HEK293 (cell line): ENCODE data around the gene FASTK.
"Not testable (repeated sequence)": the region's sequence is repeated elsewhere in the genome, so short reads cannot be mapped to it uniquely, and the experiment has no call there.

Source experiments
- CTCF ChIA-PET: fragments of 350-600 bp; formaldehyde crosslinking; extraction: SDS; loops from one replicate; lab custom pipeline; 2021; ENCODE audit warnings: antibody characterized with exemption; lab: Yijun Ruan, JAX
- POLR2A ChIA-PET: fragments of 300-600 bp; formaldehyde crosslinking; extraction: SDS; loops from one replicate; lab custom pipeline; 2020; ENCODE audit warnings: antibody characterized with exemption, inconsistent platforms; lab: Yijun Ruan, JAX
- H3K27ac ChIP-seq: fragments of 200-500 bp; sonication (Bioruptor generic); 2 replicates; pipeline ENCODE4 v1.5.1; 2014; ENCODE audit warnings: low read depth, low read length, control low read depth, inconsistent platforms; ENCODE audit errors: extremely low read depth
- H3K36me3 ChIP-seq, 2 experiments: fragments of 200-500 bp in 1 of 2; sonication (Bioruptor generic) in 1 of 2; 1 replicate in 1 of 2; 2 replicates in 1 of 2; pipeline ENCODE4 v1.5.1; 2014 to 2017; ENCODE audit warnings: inconsistent platforms in 2 of 2, low read length in 2 of 2; ENCODE audit not compliant: control insufficient read depth in 2 of 2, insufficient read depth in 1 of 2
- H3K4me1 ChIP-seq: fragments of 200-500 bp; sonication (Bioruptor generic); 2 replicates; pipeline ENCODE4 v1.5.1; 2014; ENCODE audit warnings: mild to moderate bottlenecking, low read length, inconsistent platforms; ENCODE audit not compliant: control insufficient read depth, insufficient read depth
- H3K4me3 ChIP-seq: 2 replicates; pipeline ENCODE4 v1.5.1; 2011; ENCODE audit warnings: low read depth, mild to moderate bottlenecking, control low read depth, low read length, moderate library complexity
- H3K9me3 ChIP-seq: fragments of 200-500 bp; sonication (Bioruptor generic); 2 replicates; pipeline ENCODE4 v1.5.1; 2014; ENCODE audit warnings: low read depth, low read length, inconsistent platforms; ENCODE audit not compliant: control insufficient read depth, insufficient read depth
- EGR2 ChIP-seq: fragments of 450-650 bp; formaldehyde crosslinking; IDR thresholded peaks from 2 replicates; pipeline ENCODE4 v1.5.1; 2016; ENCODE audit warnings: low read depth, missing biosample characterization, missing genetic modification characterization
- KLF7 ChIP-seq: fragments of 450-650 bp; formaldehyde crosslinking; IDR thresholded peaks from 2 replicates; pipeline ENCODE4 v1.5.1; 2016; ENCODE audit warnings: missing biosample characterization, missing genetic modification characterization, borderline replicate concordance
- KLF9 ChIP-seq: fragments of 450-650 bp; formaldehyde crosslinking; IDR thresholded peaks from 2 replicates; pipeline ENCODE4 v1.5.1; 2016; ENCODE audit warnings: missing biosample characterization, missing genetic modification characterization, low read depth
- SCRT2 ChIP-seq: fragments of 450-650 bp; formaldehyde crosslinking; IDR thresholded peaks from 2 replicates; pipeline ENCODE4 v1.5.1; 2016; ENCODE audit warnings: missing biosample characterization, missing genetic modification characterization
- ZFHX2 ChIP-seq: fragments of 450-650 bp; formaldehyde crosslinking; conservative IDR thresholded peaks from 2 replicates; pipeline ENCODE4 v1.5.1; 2016; ENCODE audit warnings: missing biosample characterization, missing genetic modification characterization
- ZFP41 ChIP-seq: fragments of 450-650 bp; formaldehyde crosslinking; IDR thresholded peaks from 2 replicates; pipeline ENCODE4 v1.5.1; 2016; ENCODE audit warnings: missing biosample characterization, missing genetic modification characterization, borderline replicate concordance
- ZNF169 ChIP-seq: fragments of 450-650 bp; formaldehyde crosslinking; IDR thresholded peaks from 2 replicates; pipeline ENCODE4 v1.5.1; 2016; ENCODE audit warnings: missing biosample characterization, missing genetic modification characterization
- ZNF24 ChIP-seq: fragments of 450-650 bp; formaldehyde crosslinking; IDR thresholded peaks from 2 replicates; pipeline ENCODE4 v1.5.1; 2016; ENCODE audit warnings: missing biosample characterization, missing genetic modification characterization
- ZNF248 ChIP-seq: fragments of 450-650 bp; formaldehyde crosslinking; IDR thresholded peaks from 2 replicates; pipeline ENCODE4 v1.5.1; 2017; ENCODE audit warnings: missing biosample characterization, missing genetic modification characterization
- ZNF391 ChIP-seq: fragments of 450-650 bp; formaldehyde crosslinking; IDR thresholded peaks from 2 replicates; pipeline ENCODE4 v1.5.1; 2016; ENCODE audit warnings: low read depth, missing biosample characterization, missing genetic modification characterization, borderline replicate concordance
- ZNF416 ChIP-seq: fragments of 450-650 bp; formaldehyde crosslinking; IDR thresholded peaks from 2 replicates; pipeline ENCODE4 v1.5.1; 2016; ENCODE audit warnings: missing biosample characterization, missing genetic modification characterization
- ZNF433 ChIP-seq: fragments of 450-650 bp; formaldehyde crosslinking; IDR thresholded peaks from 2 replicates; pipeline ENCODE4 v1.5.1; 2016; ENCODE audit warnings: missing biosample characterization, missing genetic modification characterization, low read depth
- ZNF501 ChIP-seq: fragments of 450-650 bp; formaldehyde crosslinking; IDR thresholded peaks from 2 replicates; pipeline ENCODE4 v1.5.1; 2016; ENCODE audit warnings: missing biosample characterization, missing genetic modification characterization
- ZNF558 ChIP-seq: fragments of 450-650 bp; formaldehyde crosslinking; IDR thresholded peaks from 2 replicates; pipeline ENCODE4 v1.5.1; 2016; ENCODE audit warnings: missing biosample characterization, missing genetic modification characterization
- ZNF768 ChIP-seq: fragments of 450-650 bp; formaldehyde crosslinking; IDR thresholded peaks from 2 replicates; pipeline ENCODE4 v1.5.1; 2018; ENCODE audit warnings: missing biosample characterization, mild to moderate bottlenecking, missing genetic modification characterization
- ZNF777 ChIP-seq: fragments of 450-650 bp; formaldehyde crosslinking; IDR thresholded peaks from 2 replicates; pipeline ENCODE4 v1.5.1; 2017; ENCODE audit warnings: missing biosample characterization, missing genetic modification characterization, borderline replicate concordance
- ZNF785 ChIP-seq: fragments of 450-650 bp; formaldehyde crosslinking; IDR thresholded peaks from 2 replicates; pipeline ENCODE4 v1.5.1; 2016; ENCODE audit warnings: missing biosample characterization, missing genetic modification characterization
- TF ChIP-seq, protein P1 (sequence below): fragments of 450-650 bp; formaldehyde crosslinking; IDR thresholded peaks from 2 replicates; pipeline ENCODE4 v1.5.1; 2017; ENCODE audit warnings: missing biosample characterization, missing genetic modification characterization
- TF ChIP-seq, protein P2 (sequence below): fragments of 450-650 bp; formaldehyde crosslinking; IDR thresholded peaks from 2 replicates; pipeline ENCODE4 v1.5.1; 2016; ENCODE audit warnings: missing biosample characterization, missing genetic modification characterization
- TF ChIP-seq, protein P3 (sequence below): fragments of 450-650 bp; formaldehyde crosslinking; IDR thresholded peaks from 2 replicates; pipeline ENCODE4 v1.5.1; 2016; ENCODE audit warnings: missing biosample characterization, missing genetic modification characterization
- TF ChIP-seq, protein P4 (sequence below): fragments of 450-650 bp; formaldehyde crosslinking; IDR thresholded peaks from 2 replicates; pipeline ENCODE4 v1.5.1; 2017; ENCODE audit warnings: missing biosample characterization, missing genetic modification characterization

Gene FASTK

GRCh38 chr7:151028131-151028947 is 52.3 kb downstream of the FASTK start, which contains the start of gene ABCB8 (continued):
- TF ChIP-seq ZNF416 (tag by site-specific recombination) (no peak), ZNF169 (no peak), ZFP41 (tag by site-specific recombination) (no peak), ZNF248 (no peak), KLF9 (tag by site-specific recombination) (peak; percentile 79), ZNF391 (tag by site-specific recombination) (0 out of 2 replicates have a peak, but pooled peaks have one; percentile 26), ZNF768 (no peak), ZNF558 (tag by site-specific recombination) (no peak), ZNF24 (tag by site-specific recombination) (0 out of 2 replicates have a peak, but pooled peaks have one; percentile 81), ZNF785 (tag by site-specific recombination) (no peak), ZNF433 (tag by site-specific recombination) (no peak)
- TF ChIP-seq, protein P1, sequence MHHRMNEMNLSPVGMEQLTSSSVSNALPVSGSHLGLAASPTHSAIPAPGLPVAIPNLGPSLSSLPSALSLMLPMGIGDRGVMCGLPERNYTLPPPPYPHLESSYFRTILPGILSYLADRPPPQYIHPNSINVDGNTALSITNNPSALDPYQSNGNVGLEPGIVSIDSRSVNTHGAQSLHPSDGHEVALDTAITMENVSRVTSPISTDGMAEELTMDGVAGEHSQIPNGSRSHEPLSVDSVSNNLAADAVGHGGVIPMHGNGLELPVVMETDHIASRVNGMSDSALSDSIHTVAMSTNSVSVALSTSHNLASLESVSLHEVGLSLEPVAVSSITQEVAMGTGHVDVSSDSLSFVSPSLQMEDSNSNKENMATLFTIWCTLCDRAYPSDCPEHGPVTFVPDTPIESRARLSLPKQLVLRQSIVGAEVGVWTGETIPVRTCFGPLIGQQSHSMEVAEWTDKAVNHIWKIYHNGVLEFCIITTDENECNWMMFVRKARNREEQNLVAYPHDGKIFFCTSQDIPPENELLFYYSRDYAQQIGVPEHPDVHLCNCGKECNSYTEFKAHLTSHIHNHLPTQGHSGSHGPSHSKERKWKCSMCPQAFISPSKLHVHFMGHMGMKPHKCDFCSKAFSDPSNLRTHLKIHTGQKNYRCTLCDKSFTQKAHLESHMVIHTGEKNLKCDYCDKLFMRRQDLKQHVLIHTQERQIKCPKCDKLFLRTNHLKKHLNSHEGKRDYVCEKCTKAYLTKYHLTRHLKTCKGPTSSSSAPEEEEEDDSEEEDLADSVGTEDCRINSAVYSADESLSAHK = peak; percentile 72; the same call in 1 of the 2 replicates
- TF ChIP-seq, protein P2, sequence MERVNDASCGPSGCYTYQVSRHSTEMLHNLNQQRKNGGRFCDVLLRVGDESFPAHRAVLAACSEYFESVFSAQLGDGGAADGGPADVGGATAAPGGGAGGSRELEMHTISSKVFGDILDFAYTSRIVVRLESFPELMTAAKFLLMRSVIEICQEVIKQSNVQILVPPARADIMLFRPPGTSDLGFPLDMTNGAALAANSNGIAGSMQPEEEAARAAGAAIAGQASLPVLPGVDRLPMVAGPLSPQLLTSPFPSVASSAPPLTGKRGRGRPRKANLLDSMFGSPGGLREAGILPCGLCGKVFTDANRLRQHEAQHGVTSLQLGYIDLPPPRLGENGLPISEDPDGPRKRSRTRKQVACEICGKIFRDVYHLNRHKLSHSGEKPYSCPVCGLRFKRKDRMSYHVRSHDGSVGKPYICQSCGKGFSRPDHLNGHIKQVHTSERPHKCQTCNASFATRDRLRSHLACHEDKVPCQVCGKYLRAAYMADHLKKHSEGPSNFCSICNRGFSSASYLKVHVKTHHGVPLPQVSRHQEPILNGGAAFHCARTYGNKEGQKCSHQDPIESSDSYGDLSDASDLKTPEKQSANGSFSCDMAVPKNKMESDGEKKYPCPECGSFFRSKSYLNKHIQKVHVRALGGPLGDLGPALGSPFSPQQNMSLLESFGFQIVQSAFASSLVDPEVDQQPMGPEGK = peak; percentile 65
- TF ChIP-seq, protein P3, sequence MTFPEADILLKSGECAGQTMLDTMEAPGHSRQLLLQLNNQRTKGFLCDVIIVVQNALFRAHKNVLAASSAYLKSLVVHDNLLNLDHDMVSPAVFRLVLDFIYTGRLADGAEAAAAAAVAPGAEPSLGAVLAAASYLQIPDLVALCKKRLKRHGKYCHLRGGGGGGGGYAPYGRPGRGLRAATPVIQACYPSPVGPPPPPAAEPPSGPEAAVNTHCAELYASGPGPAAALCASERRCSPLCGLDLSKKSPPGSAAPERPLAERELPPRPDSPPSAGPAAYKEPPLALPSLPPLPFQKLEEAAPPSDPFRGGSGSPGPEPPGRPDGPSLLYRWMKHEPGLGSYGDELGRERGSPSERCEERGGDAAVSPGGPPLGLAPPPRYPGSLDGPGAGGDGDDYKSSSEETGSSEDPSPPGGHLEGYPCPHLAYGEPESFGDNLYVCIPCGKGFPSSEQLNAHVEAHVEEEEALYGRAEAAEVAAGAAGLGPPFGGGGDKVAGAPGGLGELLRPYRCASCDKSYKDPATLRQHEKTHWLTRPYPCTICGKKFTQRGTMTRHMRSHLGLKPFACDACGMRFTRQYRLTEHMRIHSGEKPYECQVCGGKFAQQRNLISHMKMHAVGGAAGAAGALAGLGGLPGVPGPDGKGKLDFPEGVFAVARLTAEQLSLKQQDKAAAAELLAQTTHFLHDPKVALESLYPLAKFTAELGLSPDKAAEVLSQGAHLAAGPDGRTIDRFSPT (tag by site-specific recombination) = no peak

DNA sequence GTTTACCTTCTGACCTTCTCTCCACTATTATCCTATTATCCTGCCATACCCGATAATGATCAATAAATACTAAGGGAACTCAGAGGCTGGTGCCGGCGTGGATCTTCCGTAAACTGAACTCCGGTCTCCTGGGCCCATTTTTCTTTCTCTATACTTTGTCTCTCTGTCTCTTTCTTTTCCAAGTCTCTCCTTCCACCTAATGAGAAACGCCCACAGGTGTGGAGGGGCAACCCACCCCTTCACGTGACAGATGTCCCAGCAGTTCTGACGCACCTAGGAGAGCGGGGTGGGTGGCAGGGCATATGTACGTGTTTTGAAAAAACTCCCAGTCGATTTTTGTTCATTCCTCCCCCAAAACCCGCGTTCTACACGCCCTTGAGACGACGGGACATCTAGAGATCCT is 52.9 kb downstream of the FASTK start:
- H3K27ac ChIP-seq, H3K4me1 ChIP-seq: not testable (repeated sequence)
- H3K4me3 ChIP-seq = peak overlapping the region; percentile 34

More for the DNA sequence above, 52.9 kb downstream of the FASTK start:
- H3K36me3 ChIP-seq = peaks cover 0 to 13% of the 10 kb centered on the region in 2 experiments; a peak in 1 of 3 replicates
- H3K9me3 ChIP-seq = not testable (repeated sequence)
- TF ChIP-seq ZNF777 (tag by site-specific recombination) (peak; percentile 39; the same call in 1 of the 2 replicates), ZFHX2 (tag by site-specific recombination) (peak; percentile 67), ZNF501 (peak; percentile 16; the same call in 1 of the 2 replicates), SCRT2 (tag by site-specific recombination) (peak; percentile 64), KLF7 (0 out of 2 replicates have a peak, but pooled peaks have one; percentile 29), EGR2 (tag by site-specific recombination) (peak; percentile 59; the same call in 1 of the 2 replicates)
- TF ChIP-seq, protein P4, sequence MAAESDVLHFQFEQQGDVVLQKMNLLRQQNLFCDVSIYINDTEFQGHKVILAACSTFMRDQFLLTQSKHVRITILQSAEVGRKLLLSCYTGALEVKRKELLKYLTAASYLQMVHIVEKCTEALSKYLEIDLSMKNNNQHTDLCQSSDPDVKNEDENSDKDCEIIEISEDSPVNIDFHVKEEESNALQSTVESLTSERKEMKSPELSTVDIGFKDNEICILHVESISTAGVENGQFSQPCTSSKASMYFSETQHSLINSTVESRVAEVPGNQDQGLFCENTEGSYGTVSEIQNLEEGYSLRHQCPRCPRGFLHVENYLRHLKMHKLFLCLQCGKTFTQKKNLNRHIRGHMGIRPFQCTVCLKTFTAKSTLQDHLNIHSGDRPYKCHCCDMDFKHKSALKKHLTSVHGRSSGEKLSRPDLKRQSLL = peak; percentile 11; the same call in 1 of the 2 replicates
- ChIA-PET POLR2A (interaction anchor here (0.6 to 2.4 kb wide), 19 partner anchors 10 to 199 kb away, joined by 3 to 26 read pairs (median 6); partner anchors contain the start of genes ABCF2, AGAP3, CDK5 and FASTK), CTCF (interaction anchor here (0.6 to 1.5 kb wide), 7 partner anchors 9 to 95 kb away, joined by 3 to 20 read pairs (median 4); no protein-coding TSS in a partner anchor)
